Natural killer cell treated with Interleukin-12 subunit alpha and Interleukin-12 subunit beta and Interleukin-15 and Interleukin-18, amount 100 ng/mL, for 72 hours (primary cell): ENCODE measurements around the gene KIF3B. TPM values are rescaled to one million over a fixed set of nuclear protein-coding genes. Genes with fewer than 3 reads are reported as not detected.

Experiments used
- ATAC-seq, 2 donors: fragments of 150-1000 bp; cut with Tn5 transposase in 1 of 2; sonication (Bioruptor Pico), chemical (Tn5 transposase) in 1 of 2; 2 replicates each; pipeline ENCODE4 v1.10.0; 2021
- DNase-seq: peaks from one replicate; pipeline ENCODE4 v3.0.0; 2022; ENCODE audit warnings: low spot score
- H3K27ac Mint-ChIP-seq, 2 donors: 1 replicate in 1 of 2; 2 replicates in 1 of 2; pipeline ENCODE4 v1.8.0; 2022; ENCODE audit warnings: mixed read lengths in 2 of 2, mild to moderate bottlenecking in 1 of 2, moderate library complexity in 1 of 2
- H3K27me3 Mint-ChIP-seq, 2 donors: 1 replicate in 1 of 2; 2 replicates in 1 of 2; pipeline ENCODE4 v1.8.0; 2022; ENCODE audit warnings: mixed read lengths in 2 of 2
- H3K36me3 Mint-ChIP-seq: one replicate; pipeline ENCODE4 v1.8.0; 2022; ENCODE audit warnings: mixed read lengths
- H3K4me1 Mint-ChIP-seq, 2 donors: 1 replicate in 1 of 2; 2 replicates in 1 of 2; pipeline ENCODE4 v1.8.0; 2022; ENCODE audit warnings: low read depth in 2 of 2, mixed read lengths in 2 of 2, mild to moderate bottlenecking in 1 of 2
- H3K4me3 Mint-ChIP-seq: one replicate; pipeline ENCODE4 v1.8.0; 2022; ENCODE audit warnings: mixed read lengths
- H3K9me3 Mint-ChIP-seq: 2 replicates; pipeline ENCODE4 v1.8.0; 2022; ENCODE audit warnings: mixed read lengths
- total RNA-seq, 2 donors: library from RNA; stranded (reverse); gene quantifications; one replicate each; pipeline ENCODE4 v1.2.3, GENCODE V29; 2022

The KIF3B gene
- total RNA-seq, 2 donors from 2014 or later: 51.3 to 61.2 TPM

GRCh38 chr20:32291166-32291565 lies 13.7 kb downstream of the KIF3B start:
- no peak overlapping the region for H3K4me3 Mint-ChIP-seq
- peaks cover 30 to 31% of the 10 kb centered on the region in 2 donors for H3K4me1 Mint-ChIP-seq
- peak in 1 of 2 donors; percentile 55 for ATAC-seq
- H3K27ac Mint-ChIP-seq: peak overlapping the region in 1 of 2 donors; percentile 85
- no peaks in the 10 kb centered on the region for H3K27me3 Mint-ChIP-seq
- no peaks in the 10 kb centered on the region for H3K36me3 Mint-ChIP-seq
- no peaks in the 10 kb centered on the region for H3K9me3 Mint-ChIP-seq
- DNase-seq: no peak

DNA sequence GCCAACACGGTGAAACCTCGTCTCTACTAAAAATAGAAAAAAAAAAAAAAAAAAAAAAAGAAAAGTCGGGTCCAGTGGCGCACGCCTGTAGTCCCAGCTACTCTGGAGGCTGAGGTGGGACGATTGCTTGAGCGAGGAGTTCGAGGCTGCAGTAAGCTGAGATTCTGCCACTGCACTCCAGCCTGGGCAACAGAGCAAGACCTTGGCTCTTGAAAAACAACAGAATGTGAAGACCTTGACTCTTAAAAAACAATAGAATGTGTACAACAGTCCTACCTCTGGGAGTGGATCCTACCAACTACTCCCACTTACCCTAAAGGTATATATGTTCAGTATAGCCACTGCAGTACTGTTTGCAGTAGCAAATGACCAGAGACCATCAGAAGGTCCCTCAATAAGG lies 15.1 kb downstream of the KIF3B start:
- Mint-ChIP-seq H3K9me3 (no peaks in the 10 kb centered on the region), H3K4me3 (no peak overlapping the region), H3K36me3 (no peaks in the 10 kb centered on the region), H3K27me3 (no peaks in the 10 kb centered on the region), H3K4me1 (peaks cover 37 to 39% of the 10 kb centered on the region in 2 donors), H3K27ac (peak overlapping the region in 1 of 2 donors; percentile 4)
- ATAC-seq (no peak), DNase-seq (no peak)

DNA sequence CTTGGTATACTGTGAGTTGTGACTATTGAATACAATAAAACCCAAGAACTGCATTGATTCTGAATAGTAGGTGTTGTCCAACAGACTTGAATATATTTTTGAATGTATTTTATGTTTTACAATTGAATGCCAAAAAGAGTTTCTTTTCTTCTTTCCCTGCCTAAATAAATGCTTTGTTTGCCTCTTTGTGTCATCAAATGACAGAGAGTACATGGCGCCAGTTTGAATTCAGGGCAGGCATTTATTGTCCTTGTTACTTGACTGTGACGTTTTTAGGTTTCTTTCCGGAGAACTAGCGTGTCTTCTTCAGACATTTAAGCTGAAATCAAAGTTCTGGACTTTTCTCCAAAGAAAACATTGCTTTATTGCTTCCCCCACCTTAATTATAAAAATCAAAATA lies 16.6 kb downstream of the KIF3B start:
- Mint-ChIP-seq H3K9me3 (no peaks in the 10 kb centered on the region), H3K36me3 (no peaks in the 10 kb centered on the region), H3K27ac (peak overlapping the region in 1 of 2 donors; percentile 16), H3K4me3 (no peak overlapping the region), H3K27me3 (no peaks in the 10 kb centered on the region), H3K4me1 (peaks cover 39 to 41% of the 10 kb centered on the region in 2 donors)
- no peak for ATAC-seq
- no peak for DNase-seq

- Mint-ChIP-seq H3K9me3 (no peaks in the 10 kb centered on the region), H3K27me3 (no peaks in the 10 kb centered on the region), H3K27ac (peak overlapping the region in 1 of 2 donors; percentile 53), H3K4me3 (no peak overlapping the region), H3K36me3 (no peaks in the 10 kb centered on the region), H3K4me1 (peaks cover 35 to 38% of the 10 kb centered on the region in 2 donors)
- DNase-seq (no peak), ATAC-seq (no peak)
Observed at GRCh38 chr20:32296412-32296811, 19.0 kb downstream of the KIF3B start.

GRCh38 chr20:32296819-32297420 lies 19.5 kb downstream of the KIF3B start:
- DNase-seq (no peak), ATAC-seq (no peak)
- Mint-ChIP-seq H3K4me3 (no peak overlapping the region), H3K27me3 (no peaks in the 10 kb centered on the region), H3K36me3 (peaks cover 3% of the 10 kb centered on the region), H3K9me3 (no peaks in the 10 kb centered on the region), H3K4me1 (peaks cover 40 to 43% of the 10 kb centered on the region in 2 donors), H3K27ac (peak overlapping the region in 1 of 2 donors; percentile 53)

GRCh38 chr20:32297439-32297838 lies 20.0 kb downstream of the KIF3B start:
- DNase-seq: no peak
- Mint-ChIP-seq H3K27ac (no peak overlapping the region), H3K4me1 (peaks cover 45% of the 10 kb centered on the region in 2 donors), H3K36me3 (peaks cover 5% of the 10 kb centered on the region), H3K27me3 (no peaks in the 10 kb centered on the region), H3K9me3 (no peaks in the 10 kb centered on the region), H3K4me3 (no peak overlapping the region)
- ATAC-seq: no peak

GRCh38 chr20:32300647-32301046 lies 23.2 kb downstream of the KIF3B start:
- no peak for DNase-seq
- ATAC-seq: no peak
- Mint-ChIP-seq H3K27ac (peak overlapping the region in 1 of 2 donors; percentile 74), H3K4me1 (peaks cover 38 to 45% of the 10 kb centered on the region in 2 donors), H3K27me3 (no peaks in the 10 kb centered on the region), H3K9me3 (no peaks in the 10 kb centered on the region), H3K36me3 (peaks cover 5% of the 10 kb centered on the region), H3K4me3 (no peak overlapping the region)

GRCh38 chr20:32301719-32302506 lies 24.5 kb downstream of the KIF3B start:
- Mint-ChIP-seq H3K27me3 (no peaks in the 10 kb centered on the region), H3K36me3 (peaks cover 5% of the 10 kb centered on the region), H3K27ac (peak overlapping the region; percentile 28 to 66), H3K4me1 (peaks cover 33 to 41% of the 10 kb centered on the region in 2 donors), H3K4me3 (peak overlapping the region; percentile 38), H3K9me3 (no peaks in the 10 kb centered on the region)
- ATAC-seq: no peak
- DNase-seq: no peak

DNA sequence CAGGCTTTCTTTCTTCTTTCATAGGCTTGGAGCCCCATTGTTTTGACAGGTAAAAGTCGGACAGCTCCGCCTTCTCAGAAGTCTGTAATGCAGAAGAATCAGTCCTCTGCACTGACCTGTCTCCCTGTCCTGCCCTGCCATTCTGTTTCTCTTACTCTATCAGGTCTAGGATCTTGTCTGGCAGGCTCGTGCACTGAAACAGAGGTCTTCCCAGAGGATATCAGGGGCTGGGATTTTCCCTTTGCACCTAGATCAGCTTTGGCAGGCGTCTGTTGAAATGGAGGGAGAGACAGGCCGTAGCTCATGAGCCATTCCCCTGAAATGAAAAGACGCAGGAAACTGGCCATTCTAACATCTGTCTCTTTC lies 25.0 kb downstream of the KIF3B start:
- Mint-ChIP-seq H3K27me3 (no peaks in the 10 kb centered on the region), H3K36me3 (peaks cover 5% of the 10 kb centered on the region), H3K4me1 (peaks cover 30 to 40% of the 10 kb centered on the region in 2 donors), H3K27ac (peak overlapping the region; percentile 28 to 66), H3K4me3 (no peak overlapping the region), H3K9me3 (no peaks in the 10 kb centered on the region)
- ATAC-seq (no peak), DNase-seq (no peak)

- peak overlapping the region in 1 of 2 donors; percentile 28 for H3K27ac Mint-ChIP-seq
- H3K27me3 Mint-ChIP-seq: no peaks in the 10 kb centered on the region
- no peak for DNase-seq
- peaks cover 21 to 30% of the 10 kb centered on the region in 2 donors for H3K4me1 Mint-ChIP-seq
- H3K4me3 Mint-ChIP-seq: no peak overlapping the region
- no peaks in the 10 kb centered on the region for H3K9me3 Mint-ChIP-seq
- ATAC-seq: no peak
- peaks cover 5% of the 10 kb centered on the region for H3K36me3 Mint-ChIP-seq
Observed at GRCh38 chr20:32304131-32304746, 26.8 kb downstream of the KIF3B start.

DNA sequence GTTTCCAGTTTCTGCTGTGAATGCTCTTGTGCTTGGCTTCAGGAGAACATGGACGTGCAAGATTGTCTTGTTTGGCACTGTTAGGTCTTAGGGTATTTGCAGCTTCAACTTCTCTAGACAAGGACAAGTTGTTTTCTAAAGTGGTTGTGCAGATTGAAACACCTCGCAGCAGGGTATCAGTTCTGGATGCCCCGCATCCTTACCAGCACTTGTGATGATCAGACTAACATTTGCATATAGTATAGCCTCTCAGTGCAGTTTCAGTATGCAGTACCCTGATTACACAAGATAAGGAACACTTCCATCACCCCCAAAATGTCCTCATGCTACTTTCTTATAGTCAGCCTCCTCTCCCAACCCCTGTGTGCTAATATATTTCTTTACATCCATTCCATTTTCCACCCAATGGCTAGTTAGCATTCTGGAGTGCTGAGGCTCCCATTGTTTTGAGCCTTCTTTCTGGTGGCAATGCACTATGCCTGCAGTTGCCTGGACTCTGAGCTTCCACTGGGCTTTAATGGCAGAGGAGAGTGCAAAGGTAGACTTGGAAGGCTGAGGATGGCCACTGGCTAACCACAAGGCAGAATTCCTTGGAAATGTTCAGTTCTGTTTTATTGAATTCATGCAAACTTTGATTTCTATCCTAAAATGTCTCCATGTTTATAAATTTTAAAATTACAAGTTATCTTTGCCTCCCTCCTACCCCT lies 35.4 kb downstream of the KIF3B start:
- Mint-ChIP-seq H3K27ac (no peak overlapping the region), H3K9me3 (no peaks in the 10 kb centered on the region), H3K36me3 (peaks cover 28% of the 10 kb centered on the region), H3K4me3 (no peak overlapping the region), H3K4me1 (peaks cover 8 to 19% of the 10 kb centered on the region in 2 donors), H3K27me3 (no peaks in the 10 kb centered on the region)
- no peak for ATAC-seq
- no peak for DNase-seq

DNA sequence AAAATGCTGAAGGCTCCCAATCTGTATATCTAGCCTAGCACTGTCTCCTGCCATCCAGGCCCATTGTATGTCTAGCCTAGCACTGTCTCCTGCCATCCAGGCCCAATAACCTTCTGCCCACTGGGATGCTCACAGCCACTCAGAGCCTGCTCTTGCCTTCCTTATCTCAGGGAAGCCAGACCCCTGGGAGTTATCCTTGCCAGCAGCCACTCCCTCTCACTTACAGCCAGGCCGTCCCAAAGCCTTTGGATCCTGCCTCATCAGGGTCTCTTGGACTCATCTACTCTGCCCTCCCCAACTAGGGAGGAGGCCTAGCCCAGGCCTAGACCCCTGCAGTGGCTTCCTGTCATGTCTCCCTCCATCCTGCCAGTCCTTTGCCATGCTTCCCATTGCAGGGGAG lies 37.3 kb downstream of the KIF3B start:
- Mint-ChIP-seq H3K36me3 (peaks cover 40% of the 10 kb centered on the region), H3K4me3 (no peak overlapping the region), H3K9me3 (no peaks in the 10 kb centered on the region), H3K4me1 (peaks cover 15 to 29% of the 10 kb centered on the region in 2 donors), H3K27ac (peak overlapping the region; percentile 18 to 47), H3K27me3 (no peaks in the 10 kb centered on the region)
- DNase-seq: no peak
- no peak for ATAC-seq

DNA sequence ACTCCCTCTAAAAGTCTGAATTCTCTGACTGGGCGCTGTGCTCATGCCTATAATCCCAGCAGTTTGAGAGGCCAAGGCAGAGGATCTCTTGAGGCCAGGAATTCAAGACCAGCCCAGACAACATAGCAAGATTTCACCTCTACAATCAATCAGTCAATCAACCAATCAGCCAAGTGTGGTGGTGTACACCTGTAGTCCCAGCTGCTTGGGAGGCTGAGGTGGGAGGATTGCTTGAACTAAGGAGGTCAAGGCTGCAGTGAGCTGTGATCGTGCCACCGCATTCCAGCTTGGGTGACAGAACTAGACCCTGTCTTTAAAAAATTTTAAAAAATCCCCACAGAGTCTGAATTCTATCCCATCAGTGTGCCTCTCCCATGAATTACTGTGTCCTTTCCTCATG lies 37.9 kb downstream of the KIF3B start:
- Mint-ChIP-seq H3K27me3 (no peaks in the 10 kb centered on the region), H3K4me3 (no peak overlapping the region), H3K27ac (peak overlapping the region; percentile 18 to 47), H3K36me3 (peaks cover 37% of the 10 kb centered on the region), H3K9me3 (no peaks in the 10 kb centered on the region), H3K4me1 (peaks cover 15 to 27% of the 10 kb centered on the region in 2 donors)
- no peak for DNase-seq
- ATAC-seq: no peak
